ENCODE data around the gene TBC1D5.

GRCh38 chr3:17737591-17737990, 4.8 kb downstream of the TBC1D5 start:
- no peak for TF ChIP-seq CTCF (IDR thresholded peaks at IDR 0.05)
- no peak for TF ChIP-seq EP300 (IDR thresholded peaks at IDR 0.05; ENCODE audit: low read depth)
